Fibroblast of lung (primary cell): Measurements from ENCODE around the gene SDK1. TPM values are rescaled to one million over a fixed set of nuclear protein-coding genes. Genes with fewer than 3 reads are reported as not detected.

Source experiments
- DNase-seq, 2 donors: peaks; one replicate each; pipeline versions ENCODE4 v3.0.0 to v3.0.0-alpha.2; 2010; ENCODE audit warnings: low read depth in 2 of 2
- H2AFZ ChIP-seq: 2 replicates; pipeline ENCODE4 v1.5.1; 2012; ENCODE audit warnings: low read length, control low read depth, inconsistent platforms
- H3K27ac ChIP-seq: 2 replicates; pipeline ENCODE4 v1.5.1; 2011; ENCODE audit warnings: low read length, control low read depth; ENCODE audit not compliant: insufficient read depth
- H3K27me3 ChIP-seq: 2 replicates; pipeline ENCODE4 v1.5.1; 2011; ENCODE audit warnings: mild to moderate bottlenecking, low read length; ENCODE audit not compliant: control insufficient read depth, insufficient read depth
- H3K36me3 ChIP-seq: 2 replicates; pipeline ENCODE4 v1.5.1; 2011; ENCODE audit warnings: low read length; ENCODE audit not compliant: control insufficient read depth, insufficient read depth
- H3K4me1 ChIP-seq: 2 replicates; pipeline ENCODE4 v1.5.1; 2011; ENCODE audit warnings: low read length; ENCODE audit not compliant: control insufficient read depth, insufficient read depth; ENCODE audit errors: extremely low read depth
- H3K4me2 ChIP-seq: 2 replicates; pipeline ENCODE4 v1.5.1; 2011; ENCODE audit warnings: low read length, control low read depth; ENCODE audit not compliant: insufficient read depth; ENCODE audit errors: extremely low read depth
- H3K4me3 ChIP-seq, 4 experiments: fragments of 200-600 bp in 1 of 4; sonication (generic) in 1 of 4; replicated peaks in 1 of 4; 2 replicates each; pipeline ENCODE4 v1.5.1; 2011 to 2016; ENCODE audit warnings: low read length in 4 of 4, low read depth in 3 of 4, mild to moderate bottlenecking in 3 of 4, control low read depth in 2 of 4, inconsistent platforms in 1 of 4, mixed read lengths in 1 of 4; ENCODE audit not compliant: insufficient read depth in 1 of 4; ENCODE audit errors: control extremely low read depth in 1 of 4
- H3K79me2 ChIP-seq: 2 replicates; pipeline ENCODE4 v1.5.1; 2012; ENCODE audit warnings: mild to moderate bottlenecking, low read length, inconsistent platforms; ENCODE audit not compliant: control insufficient read depth, insufficient read depth
- H3K9ac ChIP-seq: 2 replicates; pipeline ENCODE4 v1.5.1; 2011; ENCODE audit warnings: mild to moderate bottlenecking, low read length, control low read depth; ENCODE audit not compliant: insufficient read depth
- H3K9me3 ChIP-seq: 2 replicates; pipeline ENCODE4 v1.5.1; 2012; ENCODE audit warnings: low read depth, low read length; ENCODE audit not compliant: control insufficient read depth, insufficient read depth
- H4K20me1 ChIP-seq: 2 replicates; pipeline ENCODE4 v1.5.1; 2011; ENCODE audit warnings: low read length; ENCODE audit not compliant: control insufficient read depth, insufficient read depth; ENCODE audit errors: extremely low read depth
- CTCF ChIP-seq, 2 donors: IDR thresholded peaks in 1 of 2; conservative IDR thresholded peaks in 1 of 2; 1 replicate in 1 of 2; 2 replicates in 1 of 2; pipeline ENCODE4 v1.5.1; 2011 to 2012; ENCODE audit warnings: low read length in 2 of 2, control low read depth in 1 of 2, inconsistent platforms in 1 of 2, low read depth in 1 of 2, mild to moderate bottlenecking in 1 of 2
- EZH2 ChIP-seq: IDR thresholded peaks from 2 replicates; pipeline ENCODE4 v1.5.1; 2012; ENCODE audit warnings: low read length, control low read depth, mild to moderate bottlenecking; ENCODE audit errors: missing control alignments
- polyA plus RNA-seq, 2 donors: library from polyadenylated mRNA; depleted of rRNA in 1 of 2; stranded (reverse) in 1 of 2; unstranded in 1 of 2; fragments of >200 nt; gene quantifications; 2 replicates each; pipeline ENCODE4 v1.2.1, GENCODE V29; 2011 to 2012; ENCODE audit warnings: missing spikeins in 1 of 2
- total RNA-seq: library from RNA; depleted of rRNA; stranded (reverse); fragments of >200 nt; gene quantifications from 2 replicates; pipeline ENCODE4 v1.2.1, GENCODE V29; 2014

Gene SDK1
- total and polyA plus RNA-seq, 2 donors (not counting 1 experiment from before 2014, with no cell fraction given), result 1.0 to 8.6 TPM

GRCh38 chr7:3304131-3304530 lies 3.1 kb downstream of the SDK1 start:
- no peaks in the 10 kb centered on the region for H3K4me1 ChIP-seq
- no peaks in the 10 kb centered on the region for H4K20me1 ChIP-seq
- no peak overlapping the region for H3K4me2 ChIP-seq
- no peak overlapping the region for H2AFZ ChIP-seq
- H3K79me2 ChIP-seq, result no peaks in the 10 kb centered on the region
- H3K27me3 ChIP-seq, result no peaks in the 10 kb centered on the region
- no peaks in the 10 kb centered on the region for H3K36me3 ChIP-seq
- no peak for TF ChIP-seq CTCF (conservative IDR thresholded peaks at IDR 0.05 in 1 of 2, IDR thresholded peaks at IDR 0.05 in 1 of 2; ENCODE audit: low read depth in 1 of 2, low read length in 2 of 2)
- TF ChIP-seq EZH2, result no peak
- no peak overlapping the region for H3K4me3 ChIP-seq
- no peaks in the 10 kb centered on the region for H3K9me3 ChIP-seq
- no peak for DNase-seq
- no peak overlapping the region for H3K9ac ChIP-seq
- no peak overlapping the region for H3K27ac ChIP-seq

DNA sequence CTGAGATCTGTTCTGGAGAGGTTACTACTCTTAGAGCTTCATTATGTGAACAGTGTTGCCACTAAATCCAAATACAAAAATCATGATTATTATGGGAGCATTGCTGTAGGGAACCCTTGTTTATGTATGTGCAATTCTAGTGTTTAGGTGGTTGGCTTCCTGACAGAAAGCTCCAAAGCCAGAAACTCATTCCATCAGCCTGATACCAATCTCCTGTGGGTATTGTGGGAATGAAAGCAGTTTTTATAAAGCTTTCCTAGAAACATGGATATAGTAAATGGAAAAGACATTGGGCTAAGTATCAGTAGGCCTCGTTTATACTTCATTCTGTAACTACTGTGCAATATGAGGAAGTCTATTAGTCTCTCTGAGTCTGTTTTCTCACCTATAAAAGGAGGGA lies 6.4 kb downstream of the SDK1 start:
- no peaks in the 10 kb centered on the region for H3K79me2 ChIP-seq
- DNase-seq, result peak; percentile 18 to 43
- TF ChIP-seq EZH2 (no peak), CTCF (conservative IDR thresholded peaks at IDR 0.05 in 1 of 2, IDR thresholded peaks at IDR 0.05 in 1 of 2; ENCODE audit: low read depth in 1 of 2, low read length in 2 of 2) (no peak)

DNA sequence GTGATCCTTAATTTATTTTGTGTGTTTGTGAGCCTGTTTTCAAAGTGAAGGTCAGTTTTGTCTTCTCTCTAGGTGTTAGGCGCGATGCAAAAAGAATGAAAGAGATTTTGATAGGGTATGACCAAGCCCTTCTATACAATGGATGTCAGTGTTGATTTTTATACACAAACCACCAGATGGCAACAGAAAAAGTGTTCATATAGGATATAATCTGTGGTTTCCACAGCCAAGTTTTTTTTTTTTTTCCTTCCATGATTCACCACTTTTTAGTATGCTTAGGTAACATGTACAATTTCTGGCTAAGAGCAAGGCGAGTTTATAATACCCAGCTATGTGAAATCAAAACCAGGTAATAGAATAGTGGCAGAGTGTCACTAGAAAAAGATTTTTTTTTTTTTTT lies 8.1 kb downstream of the SDK1 start:
- DNase-seq, result peak; percentile 32 to 59
- Histone ChIP-seq H3K4me1 (no peaks in the 10 kb centered on the region), H3K36me3 (no peaks in the 10 kb centered on the region), H3K27me3 (no peaks in the 10 kb centered on the region), H2AFZ (no peak overlapping the region), H3K9ac (no peak overlapping the region), H3K27ac (no peak overlapping the region), H3K79me2 (no peaks in the 10 kb centered on the region), H4K20me1 (no peaks in the 10 kb centered on the region), H3K4me2 (no peak overlapping the region), H3K4me3 (no peak overlapping the region), H3K9me3 (no peaks in the 10 kb centered on the region)
- TF ChIP-seq CTCF (conservative IDR thresholded peaks at IDR 0.05 in 1 of 2, IDR thresholded peaks at IDR 0.05 in 1 of 2; ENCODE audit: low read depth in 1 of 2, low read length in 2 of 2) (no peak), EZH2 (no peak)

More for the DNA sequence above, 6.4 kb downstream of the SDK1 start:
- Histone ChIP-seq H3K36me3 (no peaks in the 10 kb centered on the region), H3K27me3 (no peaks in the 10 kb centered on the region), H4K20me1 (no peaks in the 10 kb centered on the region), H2AFZ (no peak overlapping the region), H3K4me2 (no peak overlapping the region), H3K4me3 (no peak overlapping the region), H3K9me3 (no peaks in the 10 kb centered on the region), H3K4me1 (no peaks in the 10 kb centered on the region), H3K9ac (no peak overlapping the region), H3K27ac (no peak overlapping the region)
